HG03432 (cell line): ENCODE data around the gene HMGB2.

Experiments used
- ATAC-seq: cut with Tn5 transposase; IDR thresholded peaks from one replicate; pipeline ENCODE4 v1.9.1; 2021; ENCODE audit warnings: mild to moderate bottlenecking, moderate library complexity; ENCODE audit not compliant: unreplicated experiment

The HMGB2 gene

GRCh38 chr4:173288698-173289352 is 45.3 kb downstream of the HMGB2 start:
- ATAC-seq = peak; percentile 55

- peak; percentile 75 for ATAC-seq
Observed at GRCh38 chr4:173288296-173288695, 45.9 kb downstream of the HMGB2 start.

DNA sequence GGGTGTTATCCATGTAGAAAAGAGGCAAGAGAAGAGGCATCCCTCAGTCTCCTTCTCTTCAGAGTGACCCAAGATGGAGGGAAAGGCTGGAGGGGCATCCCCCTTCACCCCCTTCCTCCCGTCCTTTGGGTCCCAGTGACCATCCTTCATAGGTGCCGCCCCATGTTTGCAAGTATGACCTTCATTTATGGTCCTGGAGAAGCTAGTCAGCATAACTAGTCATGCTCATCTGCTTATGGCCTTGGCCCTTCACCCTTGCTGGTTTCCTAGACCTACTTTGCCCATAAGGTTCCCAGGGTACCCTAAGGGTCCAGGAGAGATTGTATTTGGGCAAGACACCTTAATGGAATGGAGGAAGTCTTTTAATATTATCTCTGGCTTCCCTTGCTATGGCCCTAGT is 46.7 kb downstream of the HMGB2 start:
- no peak for ATAC-seq

- ATAC-seq = no peak
Observed at GRCh38 chr4:173284463-173284862, 49.7 kb downstream of the HMGB2 start.

DNA sequence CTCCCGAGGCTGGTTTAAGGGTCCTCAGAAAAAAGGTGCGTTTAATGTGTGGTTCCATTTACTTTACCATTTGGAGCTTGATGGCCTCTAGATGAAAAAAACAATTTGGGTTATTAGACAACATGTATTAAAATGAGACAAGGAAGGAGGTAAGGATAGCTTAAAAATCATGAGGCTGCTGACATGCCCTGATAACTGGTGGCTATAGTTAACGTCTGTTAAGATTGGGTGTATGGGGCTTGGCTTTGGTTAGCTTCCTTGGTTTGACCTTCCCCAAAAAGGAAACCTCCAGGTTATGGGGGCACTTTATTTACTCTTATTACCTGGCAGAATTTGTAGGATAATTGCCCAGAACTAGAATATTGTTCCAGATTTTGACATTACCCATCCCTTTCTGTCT is 51.5 kb downstream of the HMGB2 start:
- no peak for ATAC-seq

DNA sequence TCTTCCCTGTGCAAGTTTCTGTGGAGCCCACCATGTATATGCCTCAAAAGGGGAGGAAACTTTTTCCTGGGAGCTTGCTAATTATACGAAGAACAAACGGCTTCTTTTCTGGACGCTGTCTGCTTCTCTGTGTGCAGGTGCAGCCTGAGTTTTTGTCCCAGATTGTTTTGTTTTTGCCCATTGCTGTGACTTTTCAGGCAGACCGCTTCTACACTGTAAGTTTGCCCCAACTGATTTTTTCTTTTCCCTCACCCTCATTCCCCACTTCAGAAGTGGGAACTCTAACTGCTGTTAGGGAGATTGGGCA is 51.9 kb downstream of the HMGB2 start:
- no peak for ATAC-seq

DNA sequence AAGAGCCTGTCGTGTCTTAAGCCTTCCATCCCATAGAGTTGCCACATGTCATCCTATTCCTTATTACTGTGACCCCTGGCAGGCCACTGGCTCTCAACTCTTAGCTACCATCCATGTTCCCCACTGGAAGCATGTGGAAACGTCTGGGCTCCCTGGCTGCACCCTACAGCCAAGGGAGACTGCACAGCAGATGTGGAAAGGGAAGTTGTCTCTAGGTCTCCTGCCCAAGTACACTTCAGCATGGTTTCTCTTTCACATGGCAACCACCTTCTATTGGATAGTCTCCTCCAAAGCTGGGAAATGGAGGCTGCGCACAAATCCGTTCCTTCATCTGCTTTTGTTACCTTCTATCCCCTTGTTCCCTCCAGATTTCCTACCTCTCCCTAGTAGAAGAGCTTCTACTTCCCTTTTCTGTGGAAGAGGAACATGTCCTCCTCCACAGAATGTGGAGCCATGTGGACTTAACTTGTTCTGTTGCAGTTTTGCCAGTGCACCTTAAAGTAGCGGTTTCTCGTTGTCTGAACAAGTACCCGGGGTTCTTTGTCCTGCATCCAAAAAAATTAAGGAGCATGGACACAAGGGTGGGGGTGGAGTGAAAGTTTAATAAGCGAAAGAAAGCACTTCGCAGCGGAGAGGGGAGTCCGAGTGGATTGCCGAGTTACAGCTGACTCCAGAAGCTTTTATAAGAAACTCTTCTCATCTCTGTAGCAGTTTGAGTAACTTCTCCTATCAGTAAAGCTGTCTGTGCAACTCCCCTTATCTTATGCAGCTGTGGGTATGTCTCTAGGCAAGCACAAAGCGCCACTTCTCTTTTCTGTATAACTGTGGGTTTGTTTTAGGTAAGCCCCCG is 52.5 kb downstream of the HMGB2 start:
- no peak for ATAC-seq
